Liver (tissue), 9 donors: ENCODE results near the gene BMP6. TPM values are rescaled to one million over a fixed set of nuclear protein-coding genes. Genes with fewer than 3 reads are reported as not detected.

Experiments
- DNase-seq: peaks from one replicate; pipeline ENCODE4 v3.0.0-alpha.2; 2017; ENCODE audit warnings: low spot score
- H3K27ac ChIP-seq, 2 donors: one replicate each; pipeline ENCODE4 v1.7.0; 2013; ENCODE audit warnings: inconsistent platforms in 2 of 2, low read length in 2 of 2, control low read depth in 1 of 2, low read depth in 1 of 2, mild to moderate bottlenecking in 1 of 2
- H3K27me3 ChIP-seq, 4 donors: one replicate each; pipeline versions ENCODE4 v1.6.1 to v1.7.0; 2013; ENCODE audit warnings: low read length in 3 of 4, inconsistent platforms in 1 of 4, mild to moderate bottlenecking in 1 of 4, moderate library complexity in 1 of 4; ENCODE audit not compliant: control insufficient read depth in 4 of 4, insufficient read depth in 4 of 4
- H3K36me3 ChIP-seq, 4 donors: one replicate each; pipeline versions ENCODE4 v1.6.1 to v1.7.0; 2013; ENCODE audit warnings: low read length in 3 of 4, mild to moderate bottlenecking in 3 of 4, low read depth in 1 of 4, moderate library complexity in 1 of 4; ENCODE audit not compliant: control insufficient read depth in 4 of 4, insufficient read depth in 3 of 4
- H3K4me1 ChIP-seq, 4 donors: one replicate each; pipeline versions ENCODE4 v1.6.1 to v1.7.0; 2013; ENCODE audit warnings: low read length in 3 of 4, mild to moderate bottlenecking in 3 of 4, moderate library complexity in 1 of 4; ENCODE audit not compliant: control insufficient read depth in 4 of 4, insufficient read depth in 4 of 4
- H3K4me3 ChIP-seq, 3 donors: one replicate each; pipeline versions ENCODE4 v1.6.1 to v1.7.0; 2013; ENCODE audit warnings: low read length in 3 of 3, control low read depth in 1 of 3, low read depth in 1 of 3, mild to moderate bottlenecking in 1 of 3
- H3K9ac ChIP-seq, 2 donors: one replicate each; pipeline ENCODE4 v1.7.0; 2013; ENCODE audit warnings: low read length in 2 of 2, mild to moderate bottlenecking in 2 of 2, moderate library complexity in 2 of 2, control low read depth in 1 of 2, low read depth in 1 of 2
- H3K9me3 ChIP-seq, 4 donors: one replicate each; pipeline versions ENCODE4 v1.6.1 to v1.7.0; 2013; ENCODE audit warnings: low read length in 3 of 4; ENCODE audit not compliant: control insufficient read depth in 4 of 4
- ATF3 ChIP-seq: IDR thresholded peaks from 2 replicates; pipeline ENCODE4 v1.6.1; 2016; ENCODE audit warnings: antibody characterized with exemption
- CTCF ChIP-seq: fragments of 150-350 bp; IDR thresholded peaks from 2 replicates; pipeline ENCODE4 v1.5.1; 2017; ENCODE audit warnings: improper control_type of control experiment, low read depth, low read length; ENCODE audit not compliant: missing input control
- EGR1 ChIP-seq, 2 donors: IDR thresholded peaks; 2 replicates each; pipeline ENCODE4 v1.6.1; 2016 to 2018; ENCODE audit warnings: antibody characterized with exemption in 2 of 2, low read depth in 2 of 2
- FOXA1 ChIP-seq: IDR thresholded peaks from 2 replicates; pipeline ENCODE4 v1.6.1; 2016; ENCODE audit warnings: antibody characterized with exemption
- FOXA2 ChIP-seq: IDR thresholded peaks from 2 replicates; pipeline ENCODE4 v1.6.1; 2016; ENCODE audit warnings: antibody characterized with exemption
- HNF4A ChIP-seq, 2 donors: conservative IDR thresholded peaks; 2 replicates each; pipeline ENCODE4 v1.6.1; 2016; ENCODE audit warnings: antibody characterized with exemption in 2 of 2, mild to moderate bottlenecking in 2 of 2
- HNF4G ChIP-seq: IDR thresholded peaks from 2 replicates; pipeline ENCODE4 v1.6.1; 2016; ENCODE audit warnings: antibody characterized with exemption
- JUND ChIP-seq, 2 donors: IDR thresholded peaks; 2 replicates each; pipeline ENCODE4 v1.6.1; 2016; ENCODE audit warnings: antibody characterized with exemption in 2 of 2
- MAX ChIP-seq: IDR thresholded peaks from 2 replicates; pipeline ENCODE4 v1.6.1; 2016; ENCODE audit warnings: antibody characterized with exemption
- NR2F2 ChIP-seq: IDR thresholded peaks from 2 replicates; pipeline ENCODE4 v1.6.1; 2016; ENCODE audit warnings: antibody characterized with exemption
- REST ChIP-seq: IDR thresholded peaks from 2 replicates; pipeline ENCODE4 v1.6.1; 2016; ENCODE audit warnings: antibody characterized with exemption, mild to moderate bottlenecking
- RXRA ChIP-seq, 2 donors: IDR thresholded peaks; 2 replicates each; pipeline ENCODE4 v1.6.1; 2017 to 2018; ENCODE audit warnings: antibody characterized with exemption in 2 of 2, mild to moderate bottlenecking in 1 of 2
- SP1 ChIP-seq: IDR thresholded peaks from 2 replicates; pipeline ENCODE4 v1.6.1; 2018; ENCODE audit warnings: antibody characterized with exemption, mild to moderate bottlenecking
- TAF1 ChIP-seq: conservative IDR thresholded peaks from 2 replicates; pipeline ENCODE4 v1.6.1; 2016; ENCODE audit warnings: antibody characterized with exemption, mild to moderate bottlenecking
- YY1 ChIP-seq: IDR thresholded peaks from 2 replicates; pipeline ENCODE4 v1.6.1; 2016; ENCODE audit warnings: antibody characterized with exemption, mild to moderate bottlenecking
- ZBTB33 ChIP-seq: IDR thresholded peaks from 2 replicates; pipeline ENCODE4 v1.6.1; 2016; ENCODE audit warnings: antibody characterized with exemption
- WGBS: extraction: QIAGEN DNeasy Blood & Tissue Kit; methylation state at CpG from one replicate; pipeline ENCODE4 v1.1.7; 2013; 5-methylcytosine and 5-hydroxymethylcytosine counted together
- polyA plus RNA-seq, 2 donors: library from polyadenylated mRNA; stranded (reverse) in 1 of 2; unstranded in 1 of 2; fragments of 200-250 nt in 1 of 2; fragments of >200 nt in 1 of 2; fragmentation: Nextera tagmentation in 1 of 2; extraction: Ambion mirVana in 1 of 2; gene quantifications; one replicate each; pipeline versions ENCODE4 v1.2.1 to v1.2.3, GENCODE V29; 2013 to 2015
- total RNA-seq, 2 donors: library from RNA; depleted of rRNA; stranded (reverse); fragments of >200 nt; gene quantifications; one replicate each; pipeline ENCODE4 v1.2.3, GENCODE V29; 2014
- donor health status: healthy.
- donor health status: healthy.
- donor health status: healthy.
- donor health status: healthy.
- donor health status: healthy.

BMP6 gene
- total and polyA plus RNA-seq, 4 donors = 0.57 to 5.9 (median 2.3) TPM

- Histone ChIP-seq H3K9me3 (no peaks in the 10 kb centered on the region), H3K27me3 (peaks cover 0 to 23% (median 3%) of the 10 kb centered on the region in 4 donors), H3K4me1 (peaks cover 18 to 34% (median 24%) of the 10 kb centered on the region in 4 donors), H3K4me3 (peak overlapping the region in 1 of 3 donors; percentile 65), H3K9ac (no peak overlapping the region), H3K36me3 (no peaks in the 10 kb centered on the region), H3K27ac (no peak overlapping the region)
- no peak for DNase-seq
- TF ChIP-seq SP1 (no peak), HNF4A (conservative IDR thresholded peaks at IDR 0.05) (no peak), MAX (no peak), EGR1 (IDR thresholded peaks at IDR 0.05; ENCODE audit: low read depth in 2 of 2) (no peak), HNF4G (no peak), TAF1 (no peak), RXRA (IDR thresholded peaks at IDR 0.05) (no peak), REST (no peak), JUND (IDR thresholded peaks at IDR 0.05) (no peak), YY1 (no peak), FOXA1 (no peak), NR2F2 (no peak), FOXA2 (no peak), ATF3 (no peak), CTCF (no peak), ZBTB33 (no peak)
- 2% methylated on average over 97 of the region's 97 CpGs for WGBS
These were observed 1.4 kb downstream of the BMP6 start for GRCh38 chr6:7727086-7727945.
